ENCODE measurements around the gene SDK1. TPM values are rescaled to one million over a fixed set of nuclear protein-coding genes. Genes with fewer than 3 reads are reported as not detected.

SDK1 gene
- total RNA-seq, 4 donors from 2014 or later = 2.0 to 9.3 (median 3.8) TPM

GRCh38 chr7:3861386-3861785 lies 560.3 kb downstream of the SDK1 start:
- no peaks in the 10 kb centered on the region for H3K9me3 ChIP-seq
- no peak for TF ChIP-seq POLR2A (IDR thresholded peaks at IDR 0.05)
- no peak for TF ChIP-seq CTCF (IDR thresholded peaks at IDR 0.05)
- DNase-seq = no peak
- no peak overlapping the region for H3K4me3 ChIP-seq
- intact Hi-C loops (cut with DNase I) = no loop called here
- peaks cover 0 to 20% (median 12%) of the 10 kb centered on the region in 3 donors for H3K4me1 ChIP-seq
- peak overlapping the region in 3 of 4 donors; percentile 11 to 65 (median 16) for H3K27ac ChIP-seq
- 42% methylated on average over 1 of the region's 1 CpG; no CpG with 5 or more reads in 1 of the 2 donors for WGBS, 2 donors
- H3K36me3 ChIP-seq = no peaks in the 10 kb centered on the region
- no peaks in the 10 kb centered on the region for H3K27me3 ChIP-seq

GRCh38 chr7:3861941-3862340 lies 560.9 kb downstream of the SDK1 start:
- Histone ChIP-seq H3K27me3 (no peaks in the 10 kb centered on the region), H3K4me3 (no peak overlapping the region), H3K9me3 (no peaks in the 10 kb centered on the region), H3K4me1 (peaks cover 0 to 22% (median 12%) of the 10 kb centered on the region in 3 donors), H3K36me3 (no peaks in the 10 kb centered on the region), H3K27ac (peak overlapping the region; percentile 11 to 65 (median 40))
- WGBS, 2 donors = 2 to 6% methylated on average over 4 to 5 of the region's 5 CpGs
- intact Hi-C loops (cut with DNase I) = no loop called here
- no peak for DNase-seq
- TF ChIP-seq CTCF (IDR thresholded peaks at IDR 0.05) = no peak
- no peak for TF ChIP-seq POLR2A (IDR thresholded peaks at IDR 0.05)

GRCh38 chr7:3862774-3863173 lies 561.7 kb downstream of the SDK1 start:
- no peak for DNase-seq
- Histone ChIP-seq H3K4me1 (peaks cover 0 to 29% (median 12%) of the 10 kb centered on the region in 3 donors), H3K27me3 (no peaks in the 10 kb centered on the region), H3K27ac (peak overlapping the region in 1 of 4 donors; percentile 65), H3K4me3 (no peak overlapping the region), H3K9me3 (no peaks in the 10 kb centered on the region), H3K36me3 (no peaks in the 10 kb centered on the region)
- 92 to 100% methylated on average over 1 to 4 of the region's 4 CpGs for WGBS, 2 donors
- intact Hi-C loops (cut with DNase I) = no loop called here
- no peak for TF ChIP-seq POLR2A (IDR thresholded peaks at IDR 0.05)
- TF ChIP-seq CTCF (IDR thresholded peaks at IDR 0.05) = no peak

GRCh38 chr7:3866277-3866676 lies 565.2 kb downstream of the SDK1 start:
- no peak for TF ChIP-seq CTCF (IDR thresholded peaks at IDR 0.05)
- TF ChIP-seq POLR2A (IDR thresholded peaks at IDR 0.05) = no peak
- H3K27me3 ChIP-seq = no peaks in the 10 kb centered on the region
- H3K36me3 ChIP-seq = no peaks in the 10 kb centered on the region
- intact Hi-C loops (cut with DNase I) = no loop called here
- H3K9me3 ChIP-seq = no peaks in the 10 kb centered on the region
- WGBS, 2 donors = 74 to 82% methylated on average over 5 of the region's 5 CpGs
- peaks cover 0 to 25% (median 12%) of the 10 kb centered on the region in 3 donors for H3K4me1 ChIP-seq
- peak overlapping the region in 3 of 4 donors; percentile 50 to 79 (median 57) for H3K27ac ChIP-seq
- H3K4me3 ChIP-seq = no peak overlapping the region
- DNase-seq = no peak

GRCh38 chr7:3867863-3868262 lies 566.8 kb downstream of the SDK1 start:
- Histone ChIP-seq H3K27me3 (no peaks in the 10 kb centered on the region), H3K4me3 (no peak overlapping the region), H3K27ac (peak overlapping the region in 2 of 4 donors; percentile 57 to 64), H3K4me1 (peaks cover 0 to 9% (median 0%) of the 10 kb centered on the region in 3 donors), H3K9me3 (no peaks in the 10 kb centered on the region), H3K36me3 (no peaks in the 10 kb centered on the region)
- no peak for DNase-seq
- WGBS, 2 donors = 29 to 30% methylated on average over 5 of the region's 5 CpGs
- intact Hi-C loops (cut with DNase I) = no loop called here
- no peak for TF ChIP-seq POLR2A (IDR thresholded peaks at IDR 0.05)
